Nephron progenitor cell (in vitro differentiated cells): ENCODE results near the gene HOXB7.

Experiments
- DNase-seq: peaks from one replicate; pipeline ENCODE4 v3.0.0; 2021
- H3K27ac Mint-ChIP-seq: 2 replicates; pipeline ENCODE4 v1.8.0; 2021; ENCODE audit warnings: mild to moderate bottlenecking, moderate library complexity, mixed read lengths
- H3K27me3 Mint-ChIP-seq: 2 replicates; pipeline ENCODE4 v1.8.0; 2021; ENCODE audit warnings: mild to moderate bottlenecking, low read depth, mixed read lengths; ENCODE audit not compliant: poor library complexity
- H3K36me3 Mint-ChIP-seq: 2 replicates; pipeline ENCODE4 v1.8.0; 2021; ENCODE audit warnings: low read depth, mixed read lengths
- H3K4me1 Mint-ChIP-seq: 2 replicates; pipeline ENCODE4 v1.8.0; 2021; ENCODE audit warnings: mixed read lengths
- H3K4me3 Mint-ChIP-seq: 2 replicates; pipeline ENCODE4 v1.8.0; 2021; ENCODE audit warnings: mild to moderate bottlenecking, moderate library complexity, mixed read lengths
- H3K9me3 Mint-ChIP-seq: 2 replicates; pipeline ENCODE4 v1.8.0; 2021; ENCODE audit warnings: mild to moderate bottlenecking, moderate library complexity, mixed read lengths
- CTCF ChIP-seq: fragments of 200-600 bp; sonication (generic); IDR thresholded peaks from 2 replicates; pipeline ENCODE4 v1.5.0; 2021; ENCODE audit warnings: antibody characterized with exemption

HOXB7 gene

GRCh38 chr17:48620461-48621139, 9.8 kb upstream of the HOXB7 start:
- TF ChIP-seq CTCF, result no peak
- no peak for DNase-seq
- H3K4me3 Mint-ChIP-seq, result peak overlapping the region; percentile 99
- H3K27me3 Mint-ChIP-seq, result peaks cover 21% of the 10 kb centered on the region
- peak overlapping the region; percentile 100 for H3K27ac Mint-ChIP-seq
- no peaks in the 10 kb centered on the region for H3K9me3 Mint-ChIP-seq
- peaks cover 50% of the 10 kb centered on the region for H3K36me3 Mint-ChIP-seq
- peaks cover 74% of the 10 kb centered on the region for H3K4me1 Mint-ChIP-seq

GRCh38 chr17:48619826-48620449, 9.1 kb upstream of the HOXB7 start:
- peaks cover 78% of the 10 kb centered on the region for H3K4me1 Mint-ChIP-seq
- H3K36me3 Mint-ChIP-seq, result peaks cover 47% of the 10 kb centered on the region
- peaks cover 21% of the 10 kb centered on the region for H3K27me3 Mint-ChIP-seq
- peak overlapping the region; percentile 100 for H3K27ac Mint-ChIP-seq
- peak overlapping the region; percentile 99 for H3K4me3 Mint-ChIP-seq
- DNase-seq, result peak; percentile 50
- no peak for TF ChIP-seq CTCF
- H3K9me3 Mint-ChIP-seq, result no peaks in the 10 kb centered on the region

GRCh38 chr17:48618256-48618896, 7.6 kb upstream of the HOXB7 start:
- peak overlapping the region; percentile 99 for H3K4me3 Mint-ChIP-seq
- peak; percentile 98 for TF ChIP-seq CTCF

GRCh38 chr17:48617471-48618255, 6.8 kb upstream of the HOXB7 start:
- peak overlapping the region; percentile 99 for H3K4me3 Mint-ChIP-seq
- H3K36me3 Mint-ChIP-seq, result peaks cover 40% of the 10 kb centered on the region
- no peak for DNase-seq
- peaks cover 12% of the 10 kb centered on the region for H3K27me3 Mint-ChIP-seq
- no peaks in the 10 kb centered on the region for H3K9me3 Mint-ChIP-seq
- H3K27ac Mint-ChIP-seq, result peak overlapping the region; percentile 100
- H3K4me1 Mint-ChIP-seq, result peaks cover 66% of the 10 kb centered on the region
- no peak for TF ChIP-seq CTCF

More at GRCh38 chr17:48618256-48618896, 7.6 kb upstream of the HOXB7 start:
- peak; percentile 96 for DNase-seq
- H3K27ac Mint-ChIP-seq, result peak overlapping the region; percentile 100
- H3K4me1 Mint-ChIP-seq, result peaks cover 73% of the 10 kb centered on the region
- peaks cover 40% of the 10 kb centered on the region for H3K36me3 Mint-ChIP-seq
- H3K9me3 Mint-ChIP-seq, result no peaks in the 10 kb centered on the region
- H3K27me3 Mint-ChIP-seq, result peaks cover 14% of the 10 kb centered on the region

GRCh38 chr17:48616717-48617470, 6.1 kb upstream of the HOXB7 start:
- peak overlapping the region; percentile 100 for H3K27ac Mint-ChIP-seq
- no peaks in the 10 kb centered on the region for H3K9me3 Mint-ChIP-seq
- peak overlapping the region; percentile 99 for H3K4me3 Mint-ChIP-seq
- H3K4me1 Mint-ChIP-seq, result peaks cover 59% of the 10 kb centered on the region
- H3K36me3 Mint-ChIP-seq, result peaks cover 38% of the 10 kb centered on the region
- H3K27me3 Mint-ChIP-seq, result peaks cover 9% of the 10 kb centered on the region
- no peak for TF ChIP-seq CTCF
- no peak for DNase-seq
